GM10266 (cell line): ENCODE results near the gene BTG2.
A peak's percentile ranks its signal among the peaks of the same experiment; 100 is the strongest.

Source experiments
- DNase-seq: peaks from one replicate; pipeline ENCODE4 v3.0.0; 2012; ENCODE audit errors: extremely low spot score
- TF ChIP-seq, protein P1 (sequence below): IDR thresholded peaks from 2 replicates; pipeline ENCODE4 v1.5.1; 2012; ENCODE audit warnings: mild to moderate bottlenecking, low read depth; ENCODE audit not compliant: control insufficient read depth, insufficient read depth; ENCODE audit errors: missing control alignments

Gene BTG2

DNA sequence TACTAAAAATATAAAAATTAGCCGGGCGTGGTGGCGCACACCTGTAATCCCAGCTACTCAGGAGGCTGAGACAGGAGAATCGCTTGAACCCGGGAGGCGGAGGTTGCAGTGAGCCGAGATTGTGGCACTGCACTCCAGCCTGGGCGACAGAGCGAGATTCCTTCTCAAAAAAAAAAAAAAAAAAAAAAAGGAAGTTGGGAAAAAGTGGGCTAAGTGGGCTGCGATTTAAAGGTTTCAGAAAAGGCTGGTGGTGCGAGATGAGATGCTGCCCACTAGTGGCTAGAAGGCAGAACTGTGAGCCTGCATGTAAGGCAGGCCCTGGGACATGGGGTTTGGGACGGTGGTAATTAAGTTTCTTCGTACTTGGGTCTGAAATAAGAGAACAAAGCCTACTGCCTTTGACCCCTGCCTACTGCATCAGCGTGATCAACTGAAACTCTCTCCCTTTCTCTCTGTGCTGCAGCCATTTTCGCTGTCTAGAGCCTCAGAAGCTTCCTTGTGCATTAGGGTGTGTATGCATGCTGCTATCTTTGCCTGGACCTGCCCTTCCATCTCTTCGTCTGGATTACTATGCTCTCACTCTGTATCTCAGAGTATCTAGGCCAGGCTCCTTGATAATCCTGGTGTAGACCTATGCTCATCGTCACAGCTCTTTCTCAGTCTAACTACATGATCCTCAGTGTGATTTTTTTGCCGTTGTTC is 33.2 kb downstream of the BTG2 start:
- TF ChIP-seq, protein P1, sequence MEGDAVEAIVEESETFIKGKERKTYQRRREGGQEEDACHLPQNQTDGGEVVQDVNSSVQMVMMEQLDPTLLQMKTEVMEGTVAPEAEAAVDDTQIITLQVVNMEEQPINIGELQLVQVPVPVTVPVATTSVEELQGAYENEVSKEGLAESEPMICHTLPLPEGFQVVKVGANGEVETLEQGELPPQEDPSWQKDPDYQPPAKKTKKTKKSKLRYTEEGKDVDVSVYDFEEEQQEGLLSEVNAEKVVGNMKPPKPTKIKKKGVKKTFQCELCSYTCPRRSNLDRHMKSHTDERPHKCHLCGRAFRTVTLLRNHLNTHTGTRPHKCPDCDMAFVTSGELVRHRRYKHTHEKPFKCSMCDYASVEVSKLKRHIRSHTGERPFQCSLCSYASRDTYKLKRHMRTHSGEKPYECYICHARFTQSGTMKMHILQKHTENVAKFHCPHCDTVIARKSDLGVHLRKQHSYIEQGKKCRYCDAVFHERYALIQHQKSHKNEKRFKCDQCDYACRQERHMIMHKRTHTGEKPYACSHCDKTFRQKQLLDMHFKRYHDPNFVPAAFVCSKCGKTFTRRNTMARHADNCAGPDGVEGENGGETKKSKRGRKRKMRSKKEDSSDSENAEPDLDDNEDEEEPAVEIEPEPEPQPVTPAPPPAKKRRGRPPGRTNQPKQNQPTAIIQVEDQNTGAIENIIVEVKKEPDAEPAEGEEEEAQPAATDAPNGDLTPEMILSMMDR, result peak; percentile 98
- peak; percentile 82 for DNase-seq

DNA sequence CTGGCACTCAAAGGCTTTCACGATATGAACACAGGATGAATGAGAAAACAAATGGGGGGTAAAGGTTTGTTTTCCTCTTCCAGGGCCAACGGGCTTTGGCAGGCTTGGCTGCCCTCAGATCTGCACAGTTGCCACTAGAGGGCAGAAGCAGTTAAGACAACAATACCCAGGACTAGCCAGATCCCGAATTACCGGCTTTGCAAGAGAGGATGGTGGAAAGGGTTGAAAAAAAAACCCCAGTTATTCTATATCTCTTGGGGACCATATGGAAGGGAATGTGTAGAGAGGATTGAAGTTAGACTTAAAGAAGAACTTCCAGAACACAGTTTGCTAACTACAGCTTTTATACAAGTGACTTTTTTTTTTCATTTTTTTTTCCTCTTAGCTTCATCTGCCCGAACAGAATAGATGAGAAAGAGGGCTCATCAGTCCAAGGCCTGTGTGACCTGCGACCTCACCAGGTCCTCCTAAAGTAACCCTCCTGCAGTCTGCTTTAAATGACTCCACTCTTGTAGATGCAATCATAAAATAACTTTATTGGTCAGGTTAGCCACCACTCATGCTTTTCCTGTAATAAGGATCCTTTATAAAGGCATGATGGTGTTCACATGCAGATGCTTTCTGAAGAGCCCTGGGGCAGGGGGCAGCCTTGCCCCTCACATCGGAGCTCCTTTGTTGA is 34.9 kb downstream of the BTG2 start:
- DNase-seq, result peak; percentile 81
- TF ChIP-seq, protein P1, result peak; percentile 88

DNA sequence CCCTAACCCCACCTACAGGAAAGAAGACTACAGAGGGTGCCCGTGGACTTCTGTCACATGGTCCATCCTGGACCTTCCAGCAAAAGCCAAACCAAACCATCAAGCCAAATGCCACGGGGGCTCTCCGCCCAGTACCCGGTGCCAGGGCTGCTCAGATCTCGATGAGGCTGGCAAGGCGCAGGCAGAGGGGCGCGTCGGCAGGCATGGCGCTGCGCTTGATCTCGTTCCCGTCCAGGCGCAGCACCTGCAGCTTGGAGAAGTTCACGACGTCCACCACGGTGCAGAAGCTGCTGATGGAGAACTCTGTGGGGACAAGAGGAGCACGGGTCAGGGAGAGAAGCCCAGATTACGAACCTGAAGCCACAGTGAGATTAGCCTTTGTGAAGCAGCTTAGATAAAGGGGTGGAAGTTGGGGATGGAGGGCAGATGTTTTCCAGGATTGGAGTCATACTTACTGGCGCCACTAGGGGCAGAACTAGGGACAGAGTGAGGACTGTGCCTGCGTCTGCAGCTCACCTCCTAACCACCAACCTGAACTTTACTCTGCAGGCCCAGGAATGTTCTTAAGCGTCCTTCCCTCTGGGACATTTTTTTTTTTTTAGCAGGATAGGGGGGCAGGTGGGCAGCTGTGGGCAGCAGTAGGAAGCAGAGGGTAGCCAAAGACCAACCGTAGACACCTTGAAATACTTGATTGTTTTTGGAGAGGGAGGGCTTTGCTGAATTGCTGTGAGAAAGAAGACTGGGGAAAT is 37.0 kb downstream of the BTG2 start:
- TF ChIP-seq, protein P1, result peak; percentile 66
- peak; percentile 62 for DNase-seq

DNA sequence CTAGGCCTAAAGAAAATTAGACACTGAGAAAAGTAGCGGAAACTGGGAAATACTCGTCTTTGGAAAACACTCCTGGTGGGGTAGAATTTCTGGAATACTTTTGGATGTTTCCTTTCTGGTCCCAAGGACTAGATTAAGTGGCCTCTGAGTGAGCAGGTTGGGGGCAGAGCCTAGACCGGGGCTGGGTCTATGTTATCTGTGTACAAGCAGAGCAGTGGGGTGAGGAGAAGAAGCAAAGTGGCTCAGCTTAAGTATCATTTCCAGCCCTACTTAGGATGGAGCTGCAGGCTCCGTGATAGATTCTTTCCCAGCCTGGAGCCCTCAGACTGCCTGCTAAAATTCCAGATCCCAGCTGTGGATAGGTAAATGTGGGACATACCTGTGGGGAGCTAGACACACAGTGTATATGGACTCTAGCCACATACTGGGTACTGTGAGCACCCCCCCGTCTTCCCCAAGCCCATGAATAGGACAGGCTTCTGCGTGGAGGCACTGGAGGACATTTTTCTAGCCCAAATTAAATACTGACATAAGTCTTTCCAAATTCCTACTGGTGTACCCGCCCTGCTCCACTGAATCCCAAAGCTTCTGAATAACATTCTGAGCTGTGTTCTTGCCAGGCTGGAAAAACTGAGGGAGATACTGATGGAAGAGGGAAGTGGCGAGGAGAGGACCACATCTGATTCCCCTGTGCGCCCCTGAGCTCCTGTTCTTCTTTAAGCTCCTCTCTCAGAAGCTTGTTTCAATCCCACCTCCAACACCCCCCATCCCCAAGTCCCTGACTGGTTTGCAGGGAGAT is 38.8 kb downstream of the BTG2 start:
- no peak for DNase-seq

DNA sequence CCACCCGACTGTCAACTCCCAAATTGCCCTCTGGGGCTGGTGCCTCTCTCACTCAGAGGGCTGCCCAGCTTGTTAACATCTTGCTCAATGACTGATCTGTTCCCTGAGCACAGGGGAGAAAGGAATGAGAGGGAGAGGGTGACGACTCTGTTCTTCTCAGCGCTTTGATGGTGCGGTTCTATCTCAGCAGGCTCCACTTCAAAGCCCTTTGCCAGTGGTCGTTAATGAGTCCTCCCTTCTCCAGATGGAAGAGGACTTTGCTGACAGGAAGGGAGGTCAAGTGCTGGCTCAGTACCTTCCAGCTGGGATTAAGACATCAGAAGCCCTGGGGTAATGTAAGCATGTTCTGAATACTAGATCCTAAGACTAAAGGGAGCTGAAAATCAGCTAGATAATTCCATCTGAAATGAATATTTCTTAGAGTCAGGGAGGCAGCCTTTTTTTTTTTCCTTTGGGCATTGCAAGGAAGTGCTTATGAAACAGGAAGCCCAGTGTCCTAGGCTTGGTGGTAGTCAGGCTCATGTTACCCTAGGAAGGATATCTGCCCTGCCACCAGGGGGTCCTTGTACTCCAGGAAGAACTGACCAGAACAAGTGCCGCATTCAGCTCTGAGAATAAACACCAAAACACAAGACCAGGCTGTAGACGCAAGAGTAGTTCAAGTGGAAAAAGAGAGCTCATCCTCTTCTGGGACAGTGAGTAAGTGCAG is 40.9 kb downstream of the BTG2 start:
- TF ChIP-seq, protein P1, result no peak
- DNase-seq, result no peak

More for the DNA sequence above, 38.8 kb downstream of the BTG2 start:
- TF ChIP-seq, protein P1, result no peak

DNA sequence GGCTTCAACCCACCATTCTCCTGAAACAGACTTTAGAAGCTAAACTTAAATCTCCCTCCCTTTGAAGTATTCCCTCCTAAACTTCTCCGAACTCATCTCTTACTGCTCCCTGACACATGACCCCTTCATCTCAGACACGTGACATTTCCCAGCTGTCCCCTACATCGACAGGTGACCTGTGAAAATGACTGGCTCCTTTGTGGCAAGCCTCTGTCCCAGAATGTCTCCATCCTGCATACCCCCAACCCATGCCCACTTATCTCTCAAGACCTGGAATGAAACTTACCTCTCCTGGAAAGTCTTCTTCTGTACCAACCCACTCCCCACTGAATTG is 41.4 kb downstream of the BTG2 start:
- TF ChIP-seq, protein P1, result no peak
- no peak for DNase-seq
